WTC11 (cell line): ENCODE data around the gene FAM13C.

Experiments used
- TF ChIP-seq, protein P1 (sequence below): sonication (generic); formaldehyde crosslinking; conservative IDR thresholded peaks from 2 replicates; pipeline ENCODE4 v1.8.1; 2022; ENCODE audit warnings: mild to moderate bottlenecking, missing genetic modification reagents
- TF ChIP-seq, protein P2 (sequence below): sonication (generic); formaldehyde crosslinking; IDR thresholded peaks from 2 replicates; pipeline ENCODE4 v1.8.1; 2023; ENCODE audit warnings: mild to moderate bottlenecking, missing genetic modification reagents, borderline replicate concordance

DNA sequence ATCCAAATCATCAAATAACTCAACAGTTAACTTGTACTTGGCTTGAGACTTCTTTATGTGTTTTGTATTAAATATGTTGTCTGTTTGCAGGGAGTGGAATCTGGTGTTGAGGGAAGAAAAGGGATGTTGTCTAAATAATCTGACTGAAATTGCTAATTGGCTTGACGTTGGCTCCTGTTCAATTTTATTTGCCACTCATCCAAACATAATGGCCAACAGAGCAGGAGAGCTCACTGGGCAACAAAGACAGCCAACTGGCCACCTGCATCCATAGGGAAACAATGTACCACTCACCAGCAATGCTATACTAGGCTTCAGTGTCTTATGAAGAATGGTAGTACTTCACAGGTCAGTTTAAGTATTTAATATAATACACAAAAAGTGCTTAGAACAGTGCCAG lies 80.5 kb downstream of the FAM13C start:
- TF ChIP-seq, protein P1, sequence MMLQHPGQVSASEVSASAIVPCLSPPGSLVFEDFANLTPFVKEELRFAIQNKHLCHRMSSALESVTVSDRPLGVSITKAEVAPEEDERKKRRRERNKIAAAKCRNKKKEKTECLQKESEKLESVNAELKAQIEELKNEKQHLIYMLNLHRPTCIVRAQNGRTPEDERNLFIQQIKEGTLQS (CRISPR knock-in tag): no peak
- TF ChIP-seq, protein P2, sequence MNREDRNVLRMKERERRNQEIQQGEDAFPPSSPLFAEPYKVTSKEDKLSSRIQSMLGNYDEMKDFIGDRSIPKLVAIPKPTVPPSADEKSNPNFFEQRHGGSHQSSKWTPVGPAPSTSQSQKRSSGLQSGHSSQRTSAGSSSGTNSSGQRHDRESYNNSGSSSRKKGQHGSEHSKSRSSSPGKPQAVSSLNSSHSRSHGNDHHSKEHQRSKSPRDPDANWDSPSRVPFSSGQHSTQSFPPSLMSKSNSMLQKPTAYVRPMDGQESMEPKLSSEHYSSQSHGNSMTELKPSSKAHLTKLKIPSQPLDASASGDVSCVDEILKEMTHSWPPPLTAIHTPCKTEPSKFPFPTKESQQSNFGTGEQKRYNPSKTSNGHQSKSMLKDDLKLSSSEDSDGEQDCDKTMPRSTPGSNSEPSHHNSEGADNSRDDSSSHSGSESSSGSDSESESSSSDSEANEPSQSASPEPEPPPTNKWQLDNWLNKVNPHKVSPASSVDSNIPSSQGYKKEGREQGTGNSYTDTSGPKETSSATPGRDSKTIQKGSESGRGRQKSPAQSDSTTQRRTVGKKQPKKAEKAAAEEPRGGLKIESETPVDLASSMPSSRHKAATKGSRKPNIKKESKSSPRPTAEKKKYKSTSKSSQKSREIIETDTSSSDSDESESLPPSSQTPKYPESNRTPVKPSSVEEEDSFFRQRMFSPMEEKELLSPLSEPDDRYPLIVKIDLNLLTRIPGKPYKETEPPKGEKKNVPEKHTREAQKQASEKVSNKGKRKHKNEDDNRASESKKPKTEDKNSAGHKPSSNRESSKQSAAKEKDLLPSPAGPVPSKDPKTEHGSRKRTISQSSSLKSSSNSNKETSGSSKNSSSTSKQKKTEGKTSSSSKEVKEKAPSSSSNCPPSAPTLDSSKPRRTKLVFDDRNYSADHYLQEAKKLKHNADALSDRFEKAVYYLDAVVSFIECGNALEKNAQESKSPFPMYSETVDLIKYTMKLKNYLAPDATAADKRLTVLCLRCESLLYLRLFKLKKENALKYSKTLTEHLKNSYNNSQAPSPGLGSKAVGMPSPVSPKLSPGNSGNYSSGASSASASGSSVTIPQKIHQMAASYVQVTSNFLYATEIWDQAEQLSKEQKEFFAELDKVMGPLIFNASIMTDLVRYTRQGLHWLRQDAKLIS: no peak
